ENCODE data around the gene HECA.

The HECA gene

DNA sequence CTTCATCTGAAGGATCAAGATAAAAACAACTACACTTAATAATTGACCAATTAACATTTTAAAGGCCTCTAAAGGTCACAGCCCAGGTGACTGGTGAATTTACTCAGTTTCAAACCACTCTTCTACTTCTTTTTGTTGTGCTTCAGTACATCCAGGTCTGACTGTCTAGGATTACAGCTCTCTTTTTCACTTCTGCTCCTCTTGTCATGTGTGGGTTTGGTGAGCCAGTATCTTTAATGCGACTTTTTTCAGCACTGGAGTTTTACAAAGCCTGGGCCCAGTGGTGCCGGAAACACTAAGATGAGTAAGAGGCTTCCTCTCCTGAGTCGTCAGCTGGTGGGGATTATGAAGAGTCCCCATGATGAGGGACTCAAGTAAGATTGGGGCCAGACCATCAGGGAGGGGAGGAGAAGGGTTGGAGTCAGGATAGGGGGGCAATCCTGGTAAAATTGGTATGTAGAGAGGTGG is 27.0 kb downstream of the HECA start:
- DNase-seq: peak; percentile 53 to 65

GRCh38 chr6:139164001-139164400 is 29.1 kb downstream of the HECA start:
- peak in 1 of 2 donors; percentile 27 for DNase-seq

GRCh38 chr6:139165324-139165723 is 30.4 kb downstream of the HECA start:
- DNase-seq: no peak

DNA sequence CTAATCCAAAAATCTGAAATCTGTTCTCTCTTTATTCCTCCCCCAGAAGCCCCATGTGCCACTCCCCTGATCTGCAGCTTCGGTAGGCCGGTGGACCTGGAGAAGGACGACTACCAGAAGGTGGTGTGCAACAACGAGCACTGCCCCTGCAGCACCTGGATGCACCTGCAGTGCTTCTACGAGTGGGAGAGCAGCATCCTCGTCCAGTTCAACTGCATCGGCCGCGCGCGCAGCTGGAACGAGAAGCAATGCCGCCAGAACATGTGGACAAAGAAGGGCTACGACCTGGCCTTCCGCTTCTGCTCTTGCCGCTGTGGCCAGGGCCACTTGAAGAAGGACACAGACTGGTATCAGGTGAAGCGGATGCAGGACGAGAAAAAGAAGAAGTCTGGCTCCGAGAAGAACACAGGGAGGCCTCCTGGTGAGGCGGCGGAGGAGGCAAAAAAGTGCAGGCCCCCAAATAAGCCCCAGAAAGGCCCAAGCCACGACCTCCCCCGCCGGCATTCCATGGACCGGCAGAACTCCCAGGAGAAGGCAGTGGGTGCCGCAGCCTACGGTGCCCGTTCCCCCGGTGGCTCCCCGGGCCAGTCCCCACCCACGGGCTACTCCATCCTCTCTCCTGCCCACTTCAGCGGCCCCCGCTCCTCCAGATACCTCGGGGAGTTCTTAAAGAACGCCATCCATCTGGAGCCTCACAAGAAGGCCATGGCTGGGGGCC is 31.5 kb downstream of the HECA start:
- no peak for DNase-seq

GRCh38 chr6:139166956-139167313 is 32.1 kb downstream of the HECA start:
- no peak for DNase-seq

DNA sequence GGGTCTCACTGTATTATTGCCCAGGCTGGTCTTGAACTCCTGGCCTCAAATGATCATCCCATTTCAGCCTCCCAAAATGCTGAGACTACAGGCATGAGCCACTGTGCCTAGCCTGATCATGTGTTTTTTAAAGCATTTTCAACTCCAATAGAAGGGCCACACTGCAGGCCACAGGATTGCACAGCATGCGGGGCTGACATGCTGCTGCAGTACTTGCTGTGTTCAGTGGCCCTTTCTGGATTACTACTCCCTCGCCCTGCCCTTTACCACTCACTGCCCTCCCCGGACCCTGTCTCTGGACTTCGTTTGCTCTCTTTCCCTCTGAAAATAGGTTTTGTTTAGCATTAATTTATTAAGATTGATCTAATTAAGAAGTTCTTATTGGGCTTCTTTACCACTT is 37.3 kb downstream of the HECA start:
- DNase-seq: no peak

GRCh38 chr6:139172567-139172966 is 37.7 kb downstream of the HECA start:
- DNase-seq: no peak

GRCh38 chr6:139173172-139173571 is 38.3 kb downstream of the HECA start:
- peak in 1 of 2 donors; percentile 49 for DNase-seq

- no peak for DNase-seq
These were observed 38.9 kb downstream of the HECA start for GRCh38 chr6:139173822-139174221.

DNA sequence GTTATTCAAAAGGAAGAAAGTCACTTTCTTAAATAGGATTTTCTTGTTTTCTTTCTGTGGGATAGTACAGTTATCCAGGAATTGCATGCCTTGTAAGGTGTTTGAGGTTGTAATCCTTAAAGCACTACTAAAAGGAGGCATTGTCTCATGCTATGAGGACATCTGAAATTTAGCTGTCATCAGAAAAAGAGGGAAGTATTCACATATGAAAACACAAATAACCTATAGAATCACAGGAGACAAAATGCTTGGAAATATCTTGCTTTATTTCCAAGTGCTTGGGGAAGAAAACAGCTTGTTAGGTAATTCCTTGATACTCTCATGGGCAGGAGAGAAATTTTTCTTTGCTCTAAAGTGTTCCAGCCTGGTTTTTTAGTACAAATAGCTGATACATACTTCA is 40.1 kb downstream of the HECA start:
- DNase-seq: no peak

GRCh38 chr6:139175389-139175948 is 40.6 kb downstream of the HECA start:
- DNase-seq: no peak

DNA sequence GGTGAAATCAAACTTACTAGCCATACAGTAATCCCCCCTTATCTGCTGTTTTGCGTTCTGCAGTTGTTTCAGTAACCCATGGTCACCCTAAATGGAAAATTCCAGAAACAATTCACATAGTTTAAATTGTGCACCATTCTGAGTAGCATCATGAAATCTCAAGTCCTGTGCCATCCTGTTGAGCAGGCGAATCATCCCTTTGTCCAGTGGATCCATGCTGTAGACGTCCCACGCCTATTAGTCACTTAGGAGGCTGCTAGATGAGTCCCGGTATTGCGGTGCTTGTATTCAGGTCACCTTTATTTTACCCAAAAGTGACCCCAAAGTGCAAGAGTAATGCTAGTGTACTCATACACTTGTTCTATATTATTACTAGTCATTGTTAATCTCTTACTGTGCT is 46.4 kb downstream of the HECA start:
- no peak for DNase-seq

DNA sequence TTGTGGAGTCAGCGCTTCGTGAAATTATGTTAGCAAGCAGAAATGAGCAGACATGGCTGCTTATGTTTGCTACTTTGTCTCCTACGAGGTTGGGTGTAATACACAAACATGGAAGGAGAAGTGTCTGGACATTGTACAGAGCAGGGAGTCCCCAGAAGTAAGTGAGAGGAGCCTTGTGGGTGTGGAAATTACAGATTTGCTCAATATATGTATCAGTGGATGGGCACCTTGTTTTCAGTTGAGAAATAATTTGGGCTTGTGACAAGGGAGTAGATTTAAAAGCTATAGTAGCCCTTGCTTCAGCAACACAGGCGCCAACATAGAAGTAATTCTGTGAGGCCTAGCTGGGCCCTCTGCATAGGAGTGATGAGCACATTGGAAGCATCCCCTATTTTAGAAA is 49.2 kb downstream of the HECA start:
- no peak for DNase-seq

DNA sequence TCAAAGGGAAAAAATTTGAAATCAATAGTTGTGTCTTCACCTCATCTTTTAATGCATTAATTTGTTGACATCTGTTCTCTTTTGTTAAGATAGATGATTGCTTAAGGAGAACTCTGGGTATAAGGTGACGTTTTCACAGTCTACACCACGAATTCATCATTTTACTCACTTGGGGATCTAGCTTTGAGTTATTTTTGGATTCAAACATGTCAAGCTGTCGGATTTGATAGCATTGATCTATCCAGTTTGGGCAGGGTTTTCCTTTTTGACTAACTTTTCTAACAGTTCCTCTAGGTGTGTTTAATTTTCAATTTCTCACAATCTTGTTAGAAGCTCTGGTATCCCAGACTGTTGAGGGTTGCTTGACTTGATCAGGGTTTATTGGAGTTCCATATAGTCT is 49.6 kb downstream of the HECA start:
- DNase-seq: no peak

DNA sequence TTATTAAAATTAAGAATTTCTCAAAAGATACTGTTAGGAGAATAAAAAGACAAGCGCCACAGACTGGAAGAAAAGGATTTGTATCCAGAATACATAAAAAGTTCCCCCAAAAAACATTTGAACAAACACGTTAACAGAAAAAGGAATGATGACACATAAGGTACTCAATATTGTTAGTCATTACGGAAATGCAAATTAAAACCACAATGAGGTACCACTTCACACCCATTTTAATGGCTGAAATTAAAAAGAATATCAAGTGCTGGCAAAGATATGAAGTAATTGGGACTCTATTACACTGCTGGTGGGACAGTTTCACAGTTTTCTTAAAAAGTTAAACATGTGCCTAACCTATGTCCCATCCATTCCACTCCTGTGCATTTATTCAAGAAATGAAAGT is 51.4 kb downstream of the HECA start:
- DNase-seq: no peak

GRCh38 chr6:139186692-139187091 is 51.8 kb downstream of the HECA start:
- no peak for DNase-seq

GRCh38 chr6:139187489-139187888 is 52.6 kb downstream of the HECA start:
- DNase-seq: no peak

DNA sequence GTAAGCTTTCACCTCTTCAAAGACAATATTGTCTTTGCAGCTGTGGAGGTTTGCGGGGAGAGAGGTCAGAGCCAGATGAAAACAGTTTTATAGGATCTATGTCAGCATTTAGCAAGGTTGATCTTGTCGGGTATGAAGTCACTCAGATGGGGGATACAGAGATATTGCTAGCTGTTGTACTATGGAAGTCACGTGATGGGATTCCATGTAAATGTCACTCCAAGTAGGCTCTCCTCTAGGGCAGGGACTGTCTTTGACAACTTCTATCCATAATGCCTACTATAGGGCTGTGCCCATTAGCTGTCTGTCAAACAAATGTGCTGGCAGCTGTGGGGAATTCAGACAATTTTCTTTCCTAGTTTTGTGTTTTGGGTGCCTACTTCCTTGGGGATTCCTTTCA is 54.8 kb downstream of the HECA start:
- no peak for DNase-seq

- no peak for DNase-seq
These were observed 59.9 kb downstream of the HECA start for GRCh38 chr6:139194740-139195139.

GRCh38 chr6:139198529-139199288 is 63.8 kb downstream of the HECA start:
- DNase-seq: no peak

DNA sequence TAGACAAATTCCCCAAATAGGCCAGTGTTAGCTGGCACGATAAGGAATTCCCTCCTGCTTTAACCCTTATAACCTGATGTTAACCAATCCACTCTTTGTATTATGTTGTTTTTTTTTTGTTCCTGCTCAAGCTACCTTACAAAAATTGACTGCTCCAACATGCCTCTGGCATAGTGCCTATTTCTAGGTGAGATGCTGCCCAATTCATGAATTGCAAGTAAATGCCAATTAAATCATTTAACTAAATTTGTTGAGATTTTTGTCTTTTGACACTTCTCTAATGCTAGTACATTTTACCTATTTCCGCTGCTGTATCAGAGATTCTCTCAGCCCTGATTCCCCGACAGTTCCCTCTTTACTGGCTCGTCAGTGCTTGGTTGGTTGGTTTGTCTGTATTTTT is 66.5 kb downstream of the HECA start:
- DNase-seq: no peak

GRCh38 chr6:139204978-139205377 is 70.1 kb downstream of the HECA start:
- no peak for DNase-seq

- DNase-seq: no peak
These were observed 71.0 kb downstream of the HECA start for GRCh38 chr6:139205843-139206242.

- peak in 1 of 2 donors; percentile 7 for DNase-seq
These were observed 75.9 kb downstream of the HECA start for GRCh38 chr6:139210766-139211165.
